Activated T-helper 2 cell treated with anti-CD3 and anti-CD28 coated beads, Interferon-gamma antibody, Interleukin-2, Interleukin-4, amounts not matched to agents 10 μg/mL and 5 μg/mL and 100 μg/mL, durations not matched to agents 14 hours and 24 hours and 36 hours (primary cell): ENCODE results near the gene STH. TPM values are rescaled to one million over a fixed set of nuclear protein-coding genes. Genes with fewer than 3 reads are reported as not detected.
"Not testable (repeated sequence)": the region's sequence is repeated elsewhere in the genome, so short reads cannot be mapped to it uniquely, and the experiment has no call there.

ENCODE experiments used
- DNase-seq: peaks from one replicate; pipeline ENCODE4 v3.0.0; 2021; ENCODE audit warnings: low spot score
- H3K27ac Mint-ChIP-seq: one replicate; pipeline ENCODE4 v1.8.0; 2021; ENCODE audit warnings: mixed read lengths
- H3K27me3 Mint-ChIP-seq: one replicate; pipeline ENCODE4 v1.8.0; 2021; ENCODE audit warnings: low read depth, mixed read lengths
- H3K36me3 Mint-ChIP-seq: one replicate; pipeline ENCODE4 v1.8.0; 2021; ENCODE audit warnings: low read depth, mixed read lengths
- H3K4me1 Mint-ChIP-seq: one replicate; pipeline ENCODE4 v1.8.0; 2021; ENCODE audit warnings: low read depth, mixed read lengths
- H3K4me3 Mint-ChIP-seq: one replicate; pipeline ENCODE4 v1.8.0; 2021; ENCODE audit warnings: low read depth, mild to moderate bottlenecking, moderate library complexity, mixed read lengths
- H3K9me3 Mint-ChIP-seq: one replicate; pipeline ENCODE4 v1.8.0; 2021; ENCODE audit warnings: mixed read lengths
- intact Hi-C: fragments of 100-400 bp; cut with micrococcal nuclease; formaldehyde crosslinking; loops from one replicate; pipeline ENCODE4 v1.15.1; 2023
- total RNA-seq: library from RNA; stranded (reverse); gene quantifications from 2 replicates; pipeline ENCODE4 v1.2.3, GENCODE V29; 2022

The STH gene
- total RNA-seq, 1 donor from 2014 or later, result not detected

GRCh38 chr17:46020998-46021397, 21.9 kb downstream of the STH start:
- peaks cover 15% of the 10 kb centered on the region for H3K36me3 Mint-ChIP-seq
- H3K27me3 Mint-ChIP-seq, result no peaks in the 10 kb centered on the region
- H3K9me3 Mint-ChIP-seq, result no peaks in the 10 kb centered on the region
- H3K4me1 Mint-ChIP-seq, result peaks cover 12% of the 10 kb centered on the region
- no peak for DNase-seq
- intact Hi-C loops, result no loop called here
- no peak overlapping the region for H3K27ac Mint-ChIP-seq
- no peak overlapping the region for H3K4me3 Mint-ChIP-seq

- H3K9me3 Mint-ChIP-seq, H3K27me3 Mint-ChIP-seq, DNase-seq, H3K4me3 Mint-ChIP-seq, intact Hi-C loops: not testable (repeated sequence)
- Mint-ChIP-seq H3K27ac (peak overlapping the region; percentile 28), H3K4me1 (peaks cover 15% of the 10 kb centered on the region), H3K36me3 (peaks cover 15% of the 10 kb centered on the region)
These were observed 24.3 kb downstream of the STH start for GRCh38 chr17:46023366-46023765.

- DNase-seq, result no peak
- Mint-ChIP-seq H3K4me3 (no peak overlapping the region), H3K27ac (no peak overlapping the region), H3K9me3 (no peaks in the 10 kb centered on the region), H3K27me3 (no peaks in the 10 kb centered on the region), H3K36me3 (peaks cover 15% of the 10 kb centered on the region), H3K4me1 (peaks cover 15% of the 10 kb centered on the region)
- intact Hi-C loops, result no loop called here
These were observed 24.8 kb downstream of the STH start for GRCh38 chr17:46023783-46024388.

- Mint-ChIP-seq H3K27me3 (no peaks in the 10 kb centered on the region), H3K4me1 (peaks cover 18% of the 10 kb centered on the region), H3K9me3 (no peaks in the 10 kb centered on the region), H3K27ac (no peak overlapping the region), H3K36me3 (peaks cover 21% of the 10 kb centered on the region), H3K4me3 (no peak overlapping the region)
- intact Hi-C loops, result no loop called here
- DNase-seq, result no peak
These were observed 25.5 kb downstream of the STH start for GRCh38 chr17:46024590-46024989.

GRCh38 chr17:46025060-46025459, 26.0 kb downstream of the STH start:
- no peaks in the 10 kb centered on the region for H3K9me3 Mint-ChIP-seq
- no peak for DNase-seq
- no peak overlapping the region for H3K4me3 Mint-ChIP-seq
- no peak overlapping the region for H3K27ac Mint-ChIP-seq
- H3K4me1 Mint-ChIP-seq, result peaks cover 16% of the 10 kb centered on the region
- H3K36me3 Mint-ChIP-seq, result peaks cover 26% of the 10 kb centered on the region
- intact Hi-C loops, result no loop called here
- H3K27me3 Mint-ChIP-seq, result no peaks in the 10 kb centered on the region

- Mint-ChIP-seq H3K27ac (peak overlapping the region; percentile 31), H3K4me1 (peaks cover 10% of the 10 kb centered on the region), H3K4me3 (no peak overlapping the region), H3K9me3 (no peaks in the 10 kb centered on the region), H3K36me3 (peaks cover 29% of the 10 kb centered on the region), H3K27me3 (no peaks in the 10 kb centered on the region)
- no peak for DNase-seq
- intact Hi-C loops, result no loop called here
These were observed 26.6 kb downstream of the STH start for GRCh38 chr17:46025510-46026165.

- intact Hi-C loops, result no loop called here
- Mint-ChIP-seq H3K4me3 (no peak overlapping the region), H3K27ac (peak overlapping the region; percentile 31), H3K27me3 (no peaks in the 10 kb centered on the region), H3K4me1 (peaks cover 7% of the 10 kb centered on the region), H3K36me3 (peaks cover 36% of the 10 kb centered on the region), H3K9me3 (no peaks in the 10 kb centered on the region)
- DNase-seq, result no peak
These were observed 27.4 kb downstream of the STH start for GRCh38 chr17:46026166-46027047.

GRCh38 chr17:46027048-46027975, 28.3 kb downstream of the STH start:
- peaks cover 7% of the 10 kb centered on the region for H3K4me1 Mint-ChIP-seq
- peaks cover 44% of the 10 kb centered on the region for H3K36me3 Mint-ChIP-seq
- DNase-seq, result no peak
- no peaks in the 10 kb centered on the region for H3K27me3 Mint-ChIP-seq
- H3K27ac Mint-ChIP-seq, result peak overlapping the region; percentile 51
- H3K4me3 Mint-ChIP-seq, result no peak overlapping the region
- no peaks in the 10 kb centered on the region for H3K9me3 Mint-ChIP-seq
- intact Hi-C loops, result no loop called here

GRCh38 chr17:46027976-46028325, 28.9 kb downstream of the STH start:
- Mint-ChIP-seq H3K4me3 (no peak overlapping the region), H3K27ac (no peak overlapping the region), H3K36me3 (peaks cover 46% of the 10 kb centered on the region), H3K4me1 (peaks cover 7% of the 10 kb centered on the region), H3K9me3 (no peaks in the 10 kb centered on the region), H3K27me3 (no peaks in the 10 kb centered on the region)
- DNase-seq, result no peak
- intact Hi-C loops, result no loop called here

- no peak for DNase-seq
- H3K27me3 Mint-ChIP-seq, result no peaks in the 10 kb centered on the region
- H3K4me1 Mint-ChIP-seq, result peaks cover 7% of the 10 kb centered on the region
- no peak overlapping the region for H3K4me3 Mint-ChIP-seq
- no peaks in the 10 kb centered on the region for H3K9me3 Mint-ChIP-seq
- intact Hi-C loops, result no loop called here
- peaks cover 46% of the 10 kb centered on the region for H3K36me3 Mint-ChIP-seq
- no peak overlapping the region for H3K27ac Mint-ChIP-seq
These were observed 29.3 kb downstream of the STH start for GRCh38 chr17:46028374-46028773.

- Mint-ChIP-seq H3K36me3 (peaks cover 48% of the 10 kb centered on the region), H3K27me3 (no peaks in the 10 kb centered on the region), H3K9me3 (no peaks in the 10 kb centered on the region), H3K4me3 (no peak overlapping the region), H3K4me1 (peaks cover 7% of the 10 kb centered on the region), H3K27ac (peak overlapping the region; percentile 13)
- intact Hi-C loops, result no loop called here
- no peak for DNase-seq
These were observed 30.0 kb downstream of the STH start for GRCh38 chr17:46028981-46029565.

- Mint-ChIP-seq H3K4me3 (no peak overlapping the region), H3K27ac (peak overlapping the region; percentile 13), H3K36me3 (peaks cover 53% of the 10 kb centered on the region), H3K4me1 (peaks cover 8% of the 10 kb centered on the region), H3K9me3 (no peaks in the 10 kb centered on the region), H3K27me3 (no peaks in the 10 kb centered on the region)
- intact Hi-C loops, result no loop called here
- DNase-seq, result no peak
These were observed 30.6 kb downstream of the STH start for GRCh38 chr17:46029627-46030026.
